HepG2 (cell line): ENCODE measurements around the gene ZNF792. TPM values are rescaled to one million over a fixed set of nuclear protein-coding genes. Genes with fewer than 3 reads are reported as not detected.

Experiments used
- CEBPG ChIP-seq: IDR thresholded peaks from 2 replicates; pipeline ENCODE4 v1.6.1; 2016
- ELF4 ChIP-seq: sonication (generic); formaldehyde crosslinking; IDR thresholded peaks from 2 replicates; pipeline ENCODE4 v1.5.0; 2020; ENCODE audit warnings: missing genetic modification reagents, mild to moderate bottlenecking, moderate library complexity, borderline replicate concordance
- GATAD1 ChIP-seq: IDR thresholded peaks from 2 replicates; pipeline ENCODE4 v1.6.1; 2016; ENCODE audit warnings: missing genetic modification reagents, missing compliant biosample characterization
- HNF4A ChIP-seq: sonication (generic); formaldehyde crosslinking; IDR thresholded peaks from 2 replicates; pipeline ENCODE4 v1.4.0; 2020; ENCODE audit warnings: missing genetic modification reagents
- JUN ChIP-seq: sonication (generic); formaldehyde crosslinking; IDR thresholded peaks from 2 replicates; pipeline ENCODE4 v1.4.0; 2020; ENCODE audit warnings: mild to moderate bottlenecking, missing genetic modification reagents
- MEIS2 ChIP-seq: sonication (generic); formaldehyde crosslinking; IDR thresholded peaks from 2 replicates; pipeline ENCODE4 v1.9.0; 2021; ENCODE audit warnings: mild to moderate bottlenecking, missing genetic modification reagents
- NFE2L2 ChIP-seq: fragments of 150-350 bp; IDR thresholded peaks from 2 replicates; pipeline ENCODE4 v1.6.1; 2014; ENCODE audit warnings: low read length
- SAP130 ChIP-seq: IDR thresholded peaks from 2 replicates; pipeline ENCODE4 v1.6.1; 2016; ENCODE audit warnings: low read depth
- SNAPC4 ChIP-seq: sonication (generic); formaldehyde crosslinking; IDR thresholded peaks from 2 replicates; pipeline ENCODE4 v1.4.0; 2020; ENCODE audit warnings: mild to moderate bottlenecking, missing genetic modification reagents
- U2AF1 ChIP-seq: fragments of 200-400 bp; formaldehyde crosslinking; optimal IDR thresholded peaks from 2 replicates; pipeline ENCODE3; 2017; ENCODE audit warnings: mild to moderate bottlenecking, low read depth, low read length
- YY1 ChIP-seq: IDR thresholded peaks from 2 replicates; pipeline ENCODE4 v1.6.1; 2011; ENCODE audit warnings: low read length, low read depth, moderate library complexity, mild to moderate bottlenecking; ENCODE audit not compliant: insufficient read depth, insufficient replicate concordance
- ZBTB34 ChIP-seq: sonication (generic); formaldehyde crosslinking; IDR thresholded peaks from 2 replicates; pipeline ENCODE4 v1.8.0; 2022; ENCODE audit warnings: mild to moderate bottlenecking, missing genetic modification reagents
- ZNF256 ChIP-seq: sonication (generic); formaldehyde crosslinking; conservative IDR thresholded peaks from 2 replicates; pipeline ENCODE4 v1.4.0; 2020; ENCODE audit warnings: missing genetic modification reagents
- ZNF430 ChIP-seq: sonication (generic); formaldehyde crosslinking; IDR thresholded peaks from 2 replicates; pipeline ENCODE4 v1.9.0; 2021; ENCODE audit warnings: mild to moderate bottlenecking, missing genetic modification reagents
- ZNF460 ChIP-seq: sonication (generic); formaldehyde crosslinking; IDR thresholded peaks from 2 replicates; pipeline ENCODE4 v1.5.1; 2020; ENCODE audit warnings: missing genetic modification reagents, mild to moderate bottlenecking, borderline replicate concordance
- polyA plus RNA-seq, 8 experiments: library from polyadenylated mRNA; depleted of rRNA in 3 of 8; stranded (reverse) in 7 of 8; unstranded in 1 of 8; fragments of >200 nt; fragmentation: Illumina TruSeq in 4 of 8; extraction: Trizol in 4 of 8; gene quantifications; 2 replicates each; pipeline versions ENCODE4 v1.2.1 to v1.2.3, GENCODE V29; 2011 to 2016; ENCODE audit warnings: low read depth in 4 of 8, missing spikeins in 1 of 8, mixed read lengths in 1 of 8; ENCODE audit not compliant: insufficient read depth in 1 of 8
- total RNA-seq, 5 experiments: library from RNA; depleted of rRNA; stranded (reverse); fragments of >200 nt; fragmentation: Illumina TruSeq; extraction: Trizol; gene quantifications; 2 replicates each; pipeline ENCODE4 v1.2.3, GENCODE V29; 2016; ENCODE audit warnings: low read depth in 1 of 5
- TF ChIP-seq, protein P1 (sequence below): IDR thresholded peaks from 2 replicates; pipeline ENCODE4 v1.4.0; 2020; ENCODE audit warnings: mild to moderate bottlenecking, missing genetic modification reagents
- TF ChIP-seq, protein P2 (sequence below): sonication (generic); formaldehyde crosslinking; IDR thresholded peaks from 2 replicates; pipeline ENCODE4 v1.8.0; 2022; ENCODE audit warnings: missing genetic modification reagents, mild to moderate bottlenecking, moderate library complexity, borderline replicate concordance

ZNF792 gene
- total and polyA plus RNA-seq, 2 of the 13 experiments (the other 11 are each of a cell fraction or from before 2014, with no cell fraction given), result 5.5 to 11.5 TPM

DNA sequence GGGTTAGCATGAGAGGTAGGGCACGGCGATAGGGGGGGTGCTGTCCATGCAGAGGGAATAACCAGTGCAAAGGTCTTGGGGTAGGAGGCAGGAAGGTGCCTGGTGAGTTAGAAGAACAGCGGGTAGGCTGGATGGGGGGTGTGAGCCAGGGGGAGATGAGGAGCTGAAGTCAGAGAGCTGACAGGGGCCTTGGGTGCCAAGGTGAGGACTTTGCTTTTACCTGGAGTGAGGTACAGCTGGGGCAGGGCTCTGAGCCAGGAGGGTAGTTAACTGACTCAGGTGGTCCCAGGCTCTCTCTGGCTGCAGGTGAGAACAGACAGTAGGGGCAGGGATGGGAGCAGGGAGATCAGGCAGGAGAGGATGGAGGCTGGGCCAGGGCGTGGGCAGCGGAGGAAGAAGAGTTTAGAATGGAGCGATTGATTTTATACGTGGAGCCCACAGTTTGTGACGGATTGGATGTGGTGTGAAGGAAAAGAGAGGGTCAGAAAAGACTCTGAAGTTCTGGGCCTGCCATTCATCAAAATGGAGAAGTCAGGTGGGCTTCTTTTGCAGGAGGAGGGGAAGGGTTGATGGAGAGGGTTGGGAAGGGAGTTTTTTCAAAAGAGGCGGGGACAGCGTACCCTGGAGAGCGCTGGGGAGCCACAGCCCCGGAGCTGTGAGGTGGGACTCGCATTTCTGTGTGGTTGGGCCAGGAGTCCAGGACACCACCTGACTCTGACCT lies 34.9 kb upstream of the ZNF792 start (continued):
- no peak for TF ChIP-seq SNAPC4 (CRISPR knock-in tag)
- no peak for TF ChIP-seq JUN (CRISPR knock-in tag)
- TF ChIP-seq ELF4 (CRISPR knock-in tag), result no peak
- peak; percentile 55; the same call in 1 of the 2 replicates for TF ChIP-seq MEIS2 (CRISPR knock-in tag)
- TF ChIP-seq, protein P1, sequence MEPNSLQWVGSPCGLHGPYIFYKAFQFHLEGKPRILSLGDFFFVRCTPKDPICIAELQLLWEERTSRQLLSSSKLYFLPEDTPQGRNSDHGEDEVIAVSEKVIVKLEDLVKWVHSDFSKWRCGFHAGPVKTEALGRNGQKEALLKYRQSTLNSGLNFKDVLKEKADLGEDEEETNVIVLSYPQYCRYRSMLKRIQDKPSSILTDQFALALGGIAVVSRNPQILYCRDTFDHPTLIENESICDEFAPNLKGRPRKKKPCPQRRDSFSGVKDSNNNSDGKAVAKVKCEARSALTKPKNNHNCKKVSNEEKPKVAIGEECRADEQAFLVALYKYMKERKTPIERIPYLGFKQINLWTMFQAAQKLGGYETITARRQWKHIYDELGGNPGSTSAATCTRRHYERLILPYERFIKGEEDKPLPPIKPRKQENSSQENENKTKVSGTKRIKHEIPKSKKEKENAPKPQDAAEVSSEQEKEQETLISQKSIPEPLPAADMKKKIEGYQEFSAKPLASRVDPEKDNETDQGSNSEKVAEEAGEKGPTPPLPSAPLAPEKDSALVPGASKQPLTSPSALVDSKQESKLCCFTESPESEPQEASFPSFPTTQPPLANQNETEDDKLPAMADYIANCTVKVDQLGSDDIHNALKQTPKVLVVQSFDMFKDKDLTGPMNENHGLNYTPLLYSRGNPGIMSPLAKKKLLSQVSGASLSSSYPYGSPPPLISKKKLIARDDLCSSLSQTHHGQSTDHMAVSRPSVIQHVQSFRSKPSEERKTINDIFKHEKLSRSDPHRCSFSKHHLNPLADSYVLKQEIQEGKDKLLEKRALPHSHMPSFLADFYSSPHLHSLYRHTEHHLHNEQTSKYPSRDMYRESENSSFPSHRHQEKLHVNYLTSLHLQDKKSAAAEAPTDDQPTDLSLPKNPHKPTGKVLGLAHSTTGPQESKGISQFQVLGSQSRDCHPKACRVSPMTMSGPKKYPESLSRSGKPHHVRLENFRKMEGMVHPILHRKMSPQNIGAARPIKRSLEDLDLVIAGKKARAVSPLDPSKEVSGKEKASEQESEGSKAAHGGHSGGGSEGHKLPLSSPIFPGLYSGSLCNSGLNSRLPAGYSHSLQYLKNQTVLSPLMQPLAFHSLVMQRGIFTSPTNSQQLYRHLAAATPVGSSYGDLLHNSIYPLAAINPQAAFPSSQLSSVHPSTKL, result no peak
- no peak for TF ChIP-seq HNF4A (CRISPR knock-in tag)
- no peak for TF ChIP-seq CEBPG (CRISPR knock-in tag)
- no peak for TF ChIP-seq GATAD1
- TF ChIP-seq SAP130 (CRISPR knock-in tag), result no peak; the same call in 1 of the 2 replicates
- no peak for TF ChIP-seq NFE2L2
- TF ChIP-seq, protein P2, sequence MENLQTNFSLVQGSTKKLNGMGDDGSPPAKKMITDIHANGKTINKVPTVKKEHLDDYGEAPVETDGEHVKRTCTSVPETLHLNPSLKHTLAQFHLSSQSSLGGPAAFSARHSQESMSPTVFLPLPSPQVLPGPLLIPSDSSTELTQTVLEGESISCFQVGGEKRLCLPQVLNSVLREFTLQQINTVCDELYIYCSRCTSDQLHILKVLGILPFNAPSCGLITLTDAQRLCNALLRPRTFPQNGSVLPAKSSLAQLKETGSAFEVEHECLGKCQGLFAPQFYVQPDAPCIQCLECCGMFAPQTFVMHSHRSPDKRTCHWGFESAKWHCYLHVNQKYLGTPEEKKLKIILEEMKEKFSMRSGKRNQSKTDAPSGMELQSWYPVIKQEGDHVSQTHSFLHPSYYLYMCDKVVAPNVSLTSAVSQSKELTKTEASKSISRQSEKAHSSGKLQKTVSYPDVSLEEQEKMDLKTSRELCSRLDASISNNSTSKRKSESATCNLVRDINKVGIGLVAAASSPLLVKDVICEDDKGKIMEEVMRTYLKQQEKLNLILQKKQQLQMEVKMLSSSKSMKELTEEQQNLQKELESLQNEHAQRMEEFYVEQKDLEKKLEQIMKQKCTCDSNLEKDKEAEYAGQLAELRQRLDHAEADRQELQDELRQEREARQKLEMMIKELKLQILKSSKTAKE (CRISPR knock-in tag), result peak; percentile 24; the same call in 1 of the 2 replicates
- TF ChIP-seq ZNF256, result no peak
- 0 out of 2 replicates have a peak, but pooled peaks have one; percentile 18 for TF ChIP-seq ZBTB34 (CRISPR knock-in tag)
- TF ChIP-seq U2AF1, result no peak
- TF ChIP-seq ZNF460, result no peak
- TF ChIP-seq YY1, result peak; percentile 18
- no peak for TF ChIP-seq ZNF430 (CRISPR knock-in tag)
